ENCODE data around the gene USH1G. TPM values are rescaled to one million over a fixed set of nuclear protein-coding genes. Genes with fewer than 3 reads are reported as not detected.
A peak's percentile ranks its signal among the peaks of the same experiment; 100 is the strongest.

USH1G gene
- total and polyA plus RNA-seq, 2 of the 13 experiments (the other 11 are each of a cell fraction or from before 2014, with no cell fraction given), result 0.04 TPM; not detected in 1

DNA sequence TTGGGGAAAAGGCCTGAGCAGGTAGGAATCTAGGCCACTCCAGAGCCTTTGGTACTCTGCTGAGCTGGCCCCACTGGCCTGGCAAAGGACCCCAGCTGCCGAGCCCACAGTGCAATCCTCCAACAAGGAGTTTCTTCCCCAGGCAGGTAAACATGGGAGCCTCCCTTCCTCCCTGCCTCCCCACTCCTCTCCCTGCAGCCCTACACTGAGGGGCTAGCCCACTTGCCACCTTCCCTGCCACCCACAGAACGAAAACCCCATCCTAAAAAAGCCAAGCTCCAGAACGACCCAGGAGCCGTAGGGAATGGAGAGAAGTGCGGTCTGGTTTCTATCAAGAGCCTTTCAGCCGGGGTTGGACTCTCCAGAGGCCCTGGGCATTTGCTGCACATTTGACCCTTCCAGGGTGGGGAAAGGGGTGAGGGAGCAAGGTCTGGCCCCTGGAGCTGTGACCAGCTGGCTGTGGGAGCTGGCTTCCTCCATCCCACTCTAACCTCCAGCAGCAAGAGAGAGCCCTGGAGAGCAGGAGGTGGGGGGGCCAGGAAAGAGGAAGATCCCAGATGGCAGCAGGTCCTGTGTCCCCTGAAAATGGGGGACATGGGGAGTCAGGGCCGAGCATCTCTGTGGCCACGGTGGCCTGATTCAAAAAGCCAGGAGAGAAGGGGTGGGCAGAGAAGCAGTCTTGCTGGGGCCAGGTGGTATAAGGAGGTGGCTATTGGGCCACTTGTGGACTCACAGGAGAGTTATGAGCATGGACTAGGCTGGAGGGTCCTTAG is 48.2 kb upstream of the USH1G start:
- DNase-seq (ENCODE audit: low spot score), result no peak
- in situ Hi-C loops (cut with HindIII; ENCODE audit: extremely low pct_ligation_motif_present, low pct_unique_long_range_greater_than_20kb) (no loop called here), intact Hi-C loops (cut with micrococcal nuclease; ENCODE audit: unreplicated experiment) (no loop called here)
- H3K27ac ChIP-seq (ENCODE audit: extremely low read length, insufficient read depth, low read length), result no peak overlapping the region
- H2AFZ ChIP-seq (ENCODE audit: low read length), result no peak overlapping the region
- 10% methylated on average over 8 of the region's 8 CpGs for WGBS (ENCODE audit: low lambda C conversion rate)
- no TSS peak for BruUV-seq (replicated peaks)
- ChIA-PET POLR2A (interaction anchor here (0.7 to 4.7 kb wide), 15 partner anchors 10 to 541 kb away, joined by 3 to 65 read pairs (median 8); partner anchors contain the start of genes ATP5PD, CDR2L, FDXR and KCTD2), CTCF (ENCODE audit: low intra/inter-chr PET ratio, low total read pairs) (no interaction called here)
- H3K79me2 ChIP-seq (ENCODE audit: insufficient read depth, low read length), result no peaks in the 10 kb centered on the region
- H3K4me1 ChIP-seq (ENCODE audit: insufficient read depth, low read length), result peaks cover 54% of the 10 kb centered on the region
- H3K27me3 ChIP-seq (ENCODE audit: control insufficient read depth in 1 of 2, insufficient read depth in 2 of 2, low read length in 2 of 2), result peaks cover 5 to 48% of the 10 kb centered on the region in 2 experiments; a peak in 4 of 5 replicates
- H3K36me3 ChIP-seq (replicated peaks in 1 of 2; ENCODE audit: control insufficient read depth in 1 of 2, insufficient read depth in 2 of 2, low read length in 2 of 2), result no peaks in the 10 kb centered on the region
- H4K20me1 ChIP-seq (ENCODE audit: insufficient read depth, low read length), result no peaks in the 10 kb centered on the region
- H3K9ac ChIP-seq (ENCODE audit: insufficient read depth, low read depth, low read length), result peak overlapping the region; percentile 20
- no peaks in the 10 kb centered on the region for H3K9me3 ChIP-seq (ENCODE audit: low read length)
- H3K4me2 ChIP-seq (ENCODE audit: low read depth, low read length), result peak overlapping the region; percentile 87
- FAIRE-seq, result no peak
- peak overlapping the region; percentile 67 to 83 (median 70) for H3K4me3 ChIP-seq (replicated peaks in 1 of 3; ENCODE audit: insufficient read depth in 1 of 3, low read depth in 2 of 3, low read length in 3 of 3)
- peak; percentile 39 for ATAC-seq
- TF ChIP-seq SMAD3 (CRISPR knock-in tag; IDR thresholded peaks at IDR 0.05) (0 out of 2 replicates have a peak, but pooled peaks have one; percentile 7), KDM5B (CRISPR knock-in tag; IDR thresholded peaks at IDR 0.05; ENCODE audit: borderline replicate concordance) (0 out of 2 replicates have a peak, but pooled peaks have one; percentile 9), ASH2L (IDR thresholded peaks at IDR 0.05; ENCODE audit: insufficient read length, low read depth, low read length) (no peak), ZNF749 (CRISPR knock-in tag; IDR thresholded peaks at IDR 0.05; ENCODE audit: borderline replicate concordance) (0 out of 2 replicates have a peak, but pooled peaks have one; percentile 3), GLI4 (CRISPR knock-in tag; IDR thresholded peaks at IDR 0.05; ENCODE audit: borderline replicate concordance) (0 out of 2 replicates have a peak, but pooled peaks have one; percentile 28), ATF7-NPFF (CRISPR knock-in tag; IDR thresholded peaks at IDR 0.05; ENCODE audit: low read depth) (0 out of 2 replicates have a peak, but pooled peaks have one; percentile 20), KLF9 (CRISPR knock-in tag; IDR thresholded peaks at IDR 0.05; ENCODE audit: low read depth) (no peak), ZNF83 (CRISPR knock-in tag; IDR thresholded peaks at IDR 0.05; ENCODE audit: borderline replicate concordance) (peak; percentile 68; the same call in 1 of the 2 replicates), CHCHD3 (CRISPR knock-in tag; IDR thresholded peaks at IDR 0.05) (0 out of 2 replicates have a peak, but pooled peaks have one; percentile 24), CENPT (CRISPR knock-in tag; IDR thresholded peaks at IDR 0.05; ENCODE audit: low read depth) (no peak), ZNF230 (CRISPR knock-in tag; IDR thresholded peaks at IDR 0.05) (no peak), TGIF2 (CRISPR knock-in tag; IDR thresholded peaks at IDR 0.05) (no peak), ZNF563 (CRISPR knock-in tag; IDR thresholded peaks at IDR 0.05) (0 out of 2 replicates have a peak, but pooled peaks have one; percentile 58), CBFB (CRISPR knock-in tag; IDR thresholded peaks at IDR 0.05) (0 out of 2 replicates have a peak, but pooled peaks have one; percentile 11)
- TF ChIP-seq, protein P1, sequence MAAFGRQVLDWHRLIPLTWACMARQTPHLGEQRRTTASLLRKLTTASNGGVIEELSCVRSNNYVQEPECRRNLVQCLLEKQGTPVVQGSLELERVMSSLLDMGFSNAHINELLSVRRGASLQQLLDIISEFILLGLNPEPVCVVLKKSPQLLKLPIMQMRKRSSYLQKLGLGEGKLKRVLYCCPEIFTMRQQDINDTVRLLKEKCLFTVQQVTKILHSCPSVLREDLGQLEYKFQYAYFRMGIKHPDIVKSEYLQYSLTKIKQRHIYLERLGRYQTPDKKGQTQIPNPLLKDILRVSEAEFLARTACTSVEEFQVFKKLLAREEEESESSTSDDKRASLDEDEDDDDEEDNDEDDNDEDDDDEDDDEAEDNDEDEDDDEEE (CRISPR knock-in tag; IDR thresholded peaks at IDR 0.05), result peak; percentile 67; the same call in 1 of the 2 replicates
- TF ChIP-seq, protein P2, sequence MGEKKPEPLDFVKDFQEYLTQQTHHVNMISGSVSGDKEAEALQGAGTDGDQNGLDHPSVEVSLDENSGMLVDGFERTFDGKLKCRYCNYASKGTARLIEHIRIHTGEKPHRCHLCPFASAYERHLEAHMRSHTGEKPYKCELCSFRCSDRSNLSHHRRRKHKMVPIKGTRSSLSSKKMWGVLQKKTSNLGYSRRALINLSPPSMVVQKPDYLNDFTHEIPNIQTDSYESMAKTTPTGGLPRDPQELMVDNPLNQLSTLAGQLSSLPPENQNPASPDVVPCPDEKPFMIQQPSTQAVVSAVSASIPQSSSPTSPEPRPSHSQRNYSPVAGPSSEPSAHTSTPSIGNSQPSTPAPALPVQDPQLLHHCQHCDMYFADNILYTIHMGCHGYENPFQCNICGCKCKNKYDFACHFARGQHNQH (CRISPR knock-in tag; IDR thresholded peaks at IDR 0.05), result peak; percentile 8; the same call in 1 of the 2 replicates
- TF ChIP-seq, protein P3, sequence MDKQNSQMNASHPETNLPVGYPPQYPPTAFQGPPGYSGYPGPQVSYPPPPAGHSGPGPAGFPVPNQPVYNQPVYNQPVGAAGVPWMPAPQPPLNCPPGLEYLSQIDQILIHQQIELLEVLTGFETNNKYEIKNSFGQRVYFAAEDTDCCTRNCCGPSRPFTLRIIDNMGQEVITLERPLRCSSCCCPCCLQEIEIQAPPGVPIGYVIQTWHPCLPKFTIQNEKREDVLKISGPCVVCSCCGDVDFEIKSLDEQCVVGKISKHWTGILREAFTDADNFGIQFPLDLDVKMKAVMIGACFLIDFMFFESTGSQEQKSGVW (CRISPR knock-in tag; IDR thresholded peaks at IDR 0.05; ENCODE audit: borderline replicate concordance), result no peak
- TF ChIP-seq, protein P4, sequence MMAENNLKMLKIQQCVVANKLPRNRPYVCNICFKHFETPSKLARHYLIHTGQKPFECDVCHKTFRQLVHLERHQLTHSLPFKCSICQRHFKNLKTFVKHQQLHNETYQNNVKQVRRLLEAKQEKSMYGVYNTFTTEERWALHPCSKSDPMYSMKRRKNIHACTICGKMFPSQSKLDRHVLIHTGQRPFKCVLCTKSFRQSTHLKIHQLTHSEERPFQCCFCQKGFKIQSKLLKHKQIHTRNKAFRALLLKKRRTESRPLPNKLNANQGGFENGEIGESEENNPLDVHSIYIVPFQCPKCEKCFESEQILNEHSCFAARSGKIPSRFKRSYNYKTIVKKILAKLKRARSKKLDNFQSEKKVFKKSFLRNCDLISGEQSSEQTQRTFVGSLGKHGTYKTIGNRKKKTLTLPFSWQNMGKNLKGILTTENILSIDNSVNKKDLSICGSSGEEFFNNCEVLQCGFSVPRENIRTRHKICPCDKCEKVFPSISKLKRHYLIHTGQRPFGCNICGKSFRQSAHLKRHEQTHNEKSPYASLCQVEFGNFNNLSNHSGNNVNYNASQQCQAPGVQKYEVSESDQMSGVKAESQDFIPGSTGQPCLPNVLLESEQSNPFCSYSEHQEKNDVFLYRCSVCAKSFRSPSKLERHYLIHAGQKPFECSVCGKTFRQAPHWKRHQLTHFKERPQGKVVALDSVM (CRISPR knock-in tag; IDR thresholded peaks at IDR 0.05), result peak; percentile 71

Measured in HepG2 (cell line).